Measurements from ENCODE around the gene PNMA8C. TPM values are rescaled to one million over a fixed set of nuclear protein-coding genes. Genes with fewer than 3 reads are reported as not detected.

Gene PNMA8C
- total RNA-seq, 1 experiment from 2014 or later: not detected

- in situ Hi-C loops (cut with HindIII; ENCODE audit: low pct_unique_long_range_greater_than_20kb, low sequenced_read_pairs): no loop called here
- no TSS peak for BruUV-seq (replicated peaks)
- no peak overlapping the region for H3K27ac ChIP-seq (ENCODE audit: low read length)
- intact Hi-C loops (cut with micrococcal nuclease; ENCODE audit: unreplicated experiment): no loop called here
- H3K9me3 ChIP-seq (ENCODE audit: control insufficient read depth, insufficient read depth, low read depth, low read length): no peaks in the 10 kb centered on the region
- H3K4me3 ChIP-seq (ENCODE audit: low read depth in 2 of 2, low read length in 2 of 2): no peak overlapping the region
- no peaks in the 10 kb centered on the region for H3K27me3 ChIP-seq (ENCODE audit: control insufficient read depth, insufficient read depth, low read length)
- TF ChIP-seq SIN3A (IDR thresholded peaks at IDR 0.05; ENCODE audit: borderline replicate concordance, insufficient read depth, low read depth, low read length) (no peak), TCF7L2 (IDR thresholded peaks at IDR 0.05; ENCODE audit: low read depth, low read length) (no peak), CTCF (IDR thresholded peaks at IDR 0.05) (no peak), REST (IDR thresholded peaks at IDR 0.05; ENCODE audit: insufficient read depth in 1 of 2, low read depth in 2 of 2, low read length in 1 of 2) (no peak), POLR2AphosphoS5 (IDR thresholded peaks at IDR 0.05; ENCODE audit: low read depth, low read length) (no peak)
- no peaks in the 10 kb centered on the region for H3K36me3 ChIP-seq (ENCODE audit: control insufficient read depth, insufficient read depth, low read length)
- no peak for ATAC-seq
- DNase-seq (ENCODE audit: low read depth, low spot score): no peak
- POLR2A ChIA-PET: no interaction called here
- CTCF ChIA-PET: interaction anchor here (0.6 kb wide), 1 partner anchor 16 kb away, joined by 3 read pairs; no protein-coding TSS in a partner anchor
- no peaks in the 10 kb centered on the region; the same call in 1 of the 2 replicates for H3K4me1 ChIP-seq (ENCODE audit: control insufficient read depth, insufficient read depth, low read length)
Observed at GRCh38 chr19:46466536-46467196, 37.9 kb upstream of the PNMA8C start.

- no peaks in the 10 kb centered on the region for H3K9me3 ChIP-seq (ENCODE audit: control insufficient read depth, insufficient read depth, low read depth, low read length)
- H3K27me3 ChIP-seq (ENCODE audit: control insufficient read depth, insufficient read depth, low read length): no peaks in the 10 kb centered on the region
- in situ Hi-C loops (cut with HindIII; ENCODE audit: low pct_unique_long_range_greater_than_20kb, low sequenced_read_pairs): no loop called here
- no TSS peak for BruUV-seq (replicated peaks)
- no peak for DNase-seq (ENCODE audit: low read depth, low spot score)
- TF ChIP-seq REST (IDR thresholded peaks at IDR 0.05; ENCODE audit: insufficient read depth in 1 of 2, low read depth in 2 of 2, low read length in 1 of 2): no peak
- TF ChIP-seq SIN3A (IDR thresholded peaks at IDR 0.05; ENCODE audit: borderline replicate concordance, insufficient read depth, low read depth, low read length): no peak
- H3K4me3 ChIP-seq (ENCODE audit: low read depth in 2 of 2, low read length in 2 of 2): no peak overlapping the region
- ChIA-PET CTCF (interaction anchor here (1.0 kb wide), 1 partner anchor 10 kb away, joined by 3 read pairs; no protein-coding TSS in a partner anchor), POLR2A (no interaction called here)
- intact Hi-C loops (cut with micrococcal nuclease; ENCODE audit: unreplicated experiment): no loop called here
- no peaks in the 10 kb centered on the region; the same call in 1 of the 2 replicates for H3K4me1 ChIP-seq (ENCODE audit: control insufficient read depth, insufficient read depth, low read length)
- no peak for ATAC-seq
- H3K27ac ChIP-seq (ENCODE audit: low read length): no peak overlapping the region
- H3K36me3 ChIP-seq (ENCODE audit: control insufficient read depth, insufficient read depth, low read length): no peaks in the 10 kb centered on the region
Observed at GRCh38 chr19:46463516-46463915, 34.8 kb upstream of the PNMA8C start.

Measured in Panc1 (cell line).